Panc1 (cell line): Measurements from ENCODE around the gene HAND1. TPM values are rescaled to one million over a fixed set of nuclear protein-coding genes. Genes with fewer than 3 reads are reported as not detected.
A peak's percentile ranks its signal among the peaks of the same experiment; 100 is the strongest.

Experiments used
- ATAC-seq: fragments of 200-7000 bp; cut with Tn5 transposase; 2 replicates; pipeline ENCODE4 v1.9.1; 2020; ENCODE audit warnings: mild to moderate bottlenecking, moderate library complexity
- Bru-seq: library from RNA; stranded (reverse); fragments of 400-500 nt; gene quantifications from one replicate; lab custom pipeline; 2021; lab: Mats Ljungman, UMichigan
- BruChase-seq, 2 experiments: library from RNA; stranded (reverse); fragments of 400-500 nt; gene quantifications; one replicate each; lab custom pipeline; 2021; lab: Mats Ljungman, UMichigan
- BruUV-seq: library from RNA; stranded (reverse); fragments of 400-500 nt; replicated peaks from 2 replicates; lab custom pipeline; 2021; lab: Mats Ljungman, UMichigan
- CTCF ChIA-PET: fragments of 300-600 bp; sonication (Branson Sonifier 250); formaldehyde crosslinking; loops from one replicate; lab custom pipeline; 2022; ENCODE audit warnings: antibody characterized with exemption; lab: Charles Lee
- POLR2A ChIA-PET: fragments of 300-600 bp; sonication (Branson Sonifier 250); formaldehyde crosslinking; loops from one replicate; lab custom pipeline; 2022; ENCODE audit warnings: antibody characterized with exemption; lab: Charles Lee
- DNase-seq: peaks from one replicate; pipeline ENCODE4 v3.0.0-alpha.2; 2010; ENCODE audit warnings: low read depth, low spot score
- H3K27ac ChIP-seq: 2 replicates; pipeline ENCODE4 v1.5.1; 2011; ENCODE audit warnings: mild to moderate bottlenecking, low read length, inconsistent platforms
- H3K27me3 ChIP-seq: fragments of 200-500 bp; sonication (Bioruptor generic); 2 replicates; pipeline ENCODE4 v1.6.0; 2014; ENCODE audit warnings: low read length, inconsistent platforms; ENCODE audit not compliant: control insufficient read depth, insufficient read depth
- H3K36me3 ChIP-seq: fragments of 200-500 bp; sonication (Bioruptor generic); 2 replicates; pipeline ENCODE4 v1.5.1; 2014; ENCODE audit warnings: inconsistent platforms, mild to moderate bottlenecking, low read length, moderate library complexity; ENCODE audit not compliant: control insufficient read depth, insufficient read depth
- H3K4me1 ChIP-seq: 2 replicates; pipeline ENCODE4 v1.5.1; 2011; ENCODE audit warnings: inconsistent platforms, mild to moderate bottlenecking, low read length, moderate library complexity; ENCODE audit not compliant: control insufficient read depth, insufficient read depth
- H3K4me3 ChIP-seq, 2 experiments: 2 replicates each; pipeline ENCODE4 v1.5.1; 2011 to 2012; ENCODE audit warnings: low read depth in 2 of 2, low read length in 2 of 2, mild to moderate bottlenecking in 2 of 2, inconsistent platforms in 1 of 2, moderate library complexity in 1 of 2
- H3K9me3 ChIP-seq: fragments of 200-500 bp; sonication (Bioruptor generic); 2 replicates; pipeline ENCODE4 v1.5.1; 2014; ENCODE audit warnings: low read depth, mild to moderate bottlenecking, inconsistent platforms, low read length, moderate library complexity; ENCODE audit not compliant: control insufficient read depth, insufficient read depth
- CTCF ChIP-seq: fragments of 450-650 bp; IDR thresholded peaks from 2 replicates; pipeline ENCODE4 v1.5.1; 2017; ENCODE audit warnings: mild to moderate bottlenecking
- POLR2AphosphoS5 ChIP-seq: IDR thresholded peaks from 2 replicates; pipeline ENCODE4 v1.6.1; 2012; ENCODE audit warnings: mild to moderate bottlenecking, low read depth, low read length, moderate library complexity
- SIN3A ChIP-seq: IDR thresholded peaks from 2 replicates; pipeline ENCODE4 v1.6.1; 2012; ENCODE audit warnings: low read depth, mild to moderate bottlenecking, low read length, moderate library complexity, borderline replicate concordance; ENCODE audit not compliant: insufficient read depth
- TCF7L2 ChIP-seq: IDR thresholded peaks from 2 replicates; pipeline ENCODE4 v1.6.1; 2011; ENCODE audit warnings: mild to moderate bottlenecking, low read depth, low read length, inconsistent platforms
- in situ Hi-C: cut with HindIII; loops from 2 replicates; pipeline ENCODE4 v1.10.0; 2016; ENCODE audit warnings: low sequenced_read_pairs, low pct_unique_long_range_greater_than_20kb
- intact Hi-C: fragments of 100-400 bp; cut with micrococcal nuclease; formaldehyde crosslinking; loops from one replicate; pipeline ENCODE4 v1.10.0; 2022; ENCODE audit not compliant: unreplicated experiment
- long read RNA-seq: library from polyadenylated mRNA; unstranded; transcript quantifications from one replicate; pipeline ENCODE4 v2.0.0, GENCODE V29; 2021; ENCODE audit not compliant: unreplicated experiment
- polyA plus RNA-seq: library from polyadenylated mRNA; unstranded; fragments of >200 nt; gene quantifications from one replicate; pipeline ENCODE4 v1.2.1, GENCODE V29; 2012; ENCODE audit warnings: missing spikeins; ENCODE audit not compliant: insufficient read length
- total RNA-seq: library from RNA; stranded (reverse); gene quantifications from one replicate; pipeline ENCODE4 v1.2.1, GENCODE V29; 2021; ENCODE audit not compliant: unreplicated experiment
- TF ChIP-seq, protein P1 (sequence below), 2 experiments: IDR thresholded peaks; 2 replicates each; pipeline ENCODE4 v1.6.1; 2011 to 2012; ENCODE audit warnings: low read depth in 2 of 2, control low read depth in 1 of 2, low read length in 1 of 2, mild to moderate bottlenecking in 1 of 2, moderate library complexity in 1 of 2; ENCODE audit not compliant: insufficient read depth in 1 of 2

Gene HAND1
- 0.10 TPM for total RNA-seq
- polyA plus RNA-seq: not detected
- Bru-seq, nascent RNA: not detected
- percentile 20 among the genes with signal in this experiment for BruChase-seq, experiment 1, labeled RNA remaining after a 2-hour chase
- not detected for BruChase-seq, experiment 2, labeled RNA remaining after a 6-hour chase
- long read RNA-seq: 0 reads

- in situ Hi-C loops: no loop called here
- no TSS peak for BruUV-seq
- intact Hi-C loops: no loop called here
- no peaks in the 10 kb centered on the region for H3K36me3 ChIP-seq
- H3K4me1 ChIP-seq: no peaks in the 10 kb centered on the region; the same call in 1 of the 2 replicates
- peak; percentile 90 for ATAC-seq
- H3K27ac ChIP-seq: no peak within 1 kb of the TSS
- ChIA-PET POLR2A (interaction anchor here (0.6 kb wide), 2 partner anchors 32 to 390 kb away, joined by 10 to 11 read pairs; no protein-coding TSS in a partner anchor), CTCF (interaction anchor here (0.6 kb wide), 1 partner anchor 43 kb away, joined by 6 read pairs; no protein-coding TSS in a partner anchor)
- DNase-seq: no peak
- TF ChIP-seq SIN3A (no peak), TCF7L2 (no peak; the same call in 1 of the 2 replicates), POLR2AphosphoS5 (no peak), CTCF (no peak)
- TF ChIP-seq, protein P1, sequence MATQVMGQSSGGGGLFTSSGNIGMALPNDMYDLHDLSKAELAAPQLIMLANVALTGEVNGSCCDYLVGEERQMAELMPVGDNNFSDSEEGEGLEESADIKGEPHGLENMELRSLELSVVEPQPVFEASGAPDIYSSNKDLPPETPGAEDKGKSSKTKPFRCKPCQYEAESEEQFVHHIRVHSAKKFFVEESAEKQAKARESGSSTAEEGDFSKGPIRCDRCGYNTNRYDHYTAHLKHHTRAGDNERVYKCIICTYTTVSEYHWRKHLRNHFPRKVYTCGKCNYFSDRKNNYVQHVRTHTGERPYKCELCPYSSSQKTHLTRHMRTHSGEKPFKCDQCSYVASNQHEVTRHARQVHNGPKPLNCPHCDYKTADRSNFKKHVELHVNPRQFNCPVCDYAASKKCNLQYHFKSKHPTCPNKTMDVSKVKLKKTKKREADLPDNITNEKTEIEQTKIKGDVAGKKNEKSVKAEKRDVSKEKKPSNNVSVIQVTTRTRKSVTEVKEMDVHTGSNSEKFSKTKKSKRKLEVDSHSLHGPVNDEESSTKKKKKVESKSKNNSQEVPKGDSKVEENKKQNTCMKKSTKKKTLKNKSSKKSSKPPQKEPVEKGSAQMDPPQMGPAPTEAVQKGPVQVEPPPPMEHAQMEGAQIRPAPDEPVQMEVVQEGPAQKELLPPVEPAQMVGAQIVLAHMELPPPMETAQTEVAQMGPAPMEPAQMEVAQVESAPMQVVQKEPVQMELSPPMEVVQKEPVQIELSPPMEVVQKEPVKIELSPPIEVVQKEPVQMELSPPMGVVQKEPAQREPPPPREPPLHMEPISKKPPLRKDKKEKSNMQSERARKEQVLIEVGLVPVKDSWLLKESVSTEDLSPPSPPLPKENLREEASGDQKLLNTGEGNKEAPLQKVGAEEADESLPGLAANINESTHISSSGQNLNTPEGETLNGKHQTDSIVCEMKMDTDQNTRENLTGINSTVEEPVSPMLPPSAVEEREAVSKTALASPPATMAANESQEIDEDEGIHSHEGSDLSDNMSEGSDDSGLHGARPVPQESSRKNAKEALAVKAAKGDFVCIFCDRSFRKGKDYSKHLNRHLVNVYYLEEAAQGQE (IDR thresholded peaks at IDR 0.05; ENCODE audit: insufficient read depth in 1 of 2, low read depth in 2 of 2, low read length in 1 of 2): no peak
- no peaks in the 10 kb centered on the region for H3K9me3 ChIP-seq
- peak within 1 kb of the TSS; percentile 45 to 48 for H3K4me3 ChIP-seq
- H3K27me3 ChIP-seq: peaks cover 17% of the 10 kb centered on the region
Observed at GRCh38 chr5:154478224-154478565, at the start of gene HAND1. TSS of gene HAND1 (minus strand) at chr5:154478227. CDS start at chr5:154478008, 219 bp downstream.

GRCh38 chr5:154526231-154527226, 48.5 kb upstream of the HAND1 start:
- H3K9me3 ChIP-seq: no peaks in the 10 kb centered on the region
- no peak overlapping the region for H3K27ac ChIP-seq
- in situ Hi-C loops (no loop called here), intact Hi-C loops (no loop called here)
- ChIA-PET POLR2A (no interaction called here), CTCF (no interaction called here)
- ATAC-seq (0 out of 2 replicates have a peak, but pooled peaks have one; percentile 41), DNase-seq (no peak)
- H3K27me3 ChIP-seq: no peaks in the 10 kb centered on the region
- no peaks in the 10 kb centered on the region for H3K36me3 ChIP-seq
- no TSS peak for BruUV-seq
- no peak overlapping the region for H3K4me3 ChIP-seq
- TF ChIP-seq SIN3A (no peak), CTCF (no peak), POLR2AphosphoS5 (no peak), TCF7L2 (no peak)
- TF ChIP-seq, protein P1 (IDR thresholded peaks at IDR 0.05; ENCODE audit: insufficient read depth in 1 of 2, low read depth in 2 of 2, low read length in 1 of 2): no peak
- H3K4me1 ChIP-seq: peaks cover 17% of the 10 kb centered on the region
